Stimulated activated CD8-positive, alpha-beta memory T cell treated with anti-CD3 and anti-CD28 coated beads, Interleukin-15, amount 100 ng/mL, for 4 hours (primary cell): ENCODE data around the gene TRANK1.
"Not testable (repeated sequence)": the region's sequence is repeated elsewhere in the genome, so short reads cannot be mapped to it uniquely, and the experiment has no call there.

Experiments used
- DNase-seq, 2 donors: peaks; one replicate each; pipeline ENCODE4 v3.0.0-alpha.2; 2020; ENCODE audit warnings: low read depth in 2 of 2

Gene TRANK1

GRCh38 chr3:36893137-36893557, 51.7 kb downstream of the TRANK1 start:
- no peak for DNase-seq

GRCh38 chr3:36892457-36893136, 52.3 kb downstream of the TRANK1 start:
- no peak for DNase-seq

DNA sequence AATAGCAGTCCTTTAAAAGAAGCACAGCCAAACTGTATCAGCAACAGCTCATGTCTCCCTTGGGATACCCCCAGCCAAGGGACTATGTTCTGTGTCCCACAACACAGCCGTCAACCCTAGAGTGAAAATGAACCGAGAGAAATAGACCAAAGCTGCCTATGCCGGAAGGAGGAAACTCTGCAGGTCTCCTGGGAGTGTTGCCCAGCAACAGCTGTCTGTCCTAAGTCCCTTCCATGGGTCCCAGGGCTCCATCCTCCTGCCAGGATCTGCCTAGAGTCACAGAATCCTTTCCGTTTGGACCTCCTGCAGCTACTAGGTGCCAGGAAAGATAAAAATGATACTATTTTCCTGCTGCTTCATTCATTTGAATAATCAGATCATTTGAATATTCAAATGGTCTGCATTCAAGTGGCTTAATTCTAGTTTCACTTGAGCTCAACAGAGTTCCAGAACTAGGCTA, 53.1 kb downstream of the TRANK1 start:
- DNase-seq, result no peak

DNA sequence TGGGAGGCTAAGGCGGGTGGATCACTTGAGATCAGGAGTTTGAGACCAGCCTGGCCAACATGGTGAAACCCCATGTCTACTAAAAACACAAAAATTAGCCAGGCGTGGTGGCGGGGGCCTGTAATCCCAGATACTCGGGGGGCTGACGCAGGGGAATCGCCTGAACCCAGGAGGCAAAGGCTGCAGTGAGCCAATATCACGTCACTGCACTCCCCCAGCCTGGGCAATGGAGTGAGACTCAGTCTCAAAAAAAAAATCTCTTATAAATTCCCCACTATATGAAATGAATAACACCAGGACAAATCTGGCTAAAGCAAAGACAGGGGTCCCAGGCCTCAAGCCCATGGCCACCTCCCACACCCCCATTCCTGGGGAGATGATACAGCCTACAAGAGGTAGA, 53.8 kb downstream of the TRANK1 start:
- not testable (repeated sequence) for DNase-seq

GRCh38 chr3:36890261-36890660, 54.6 kb downstream of the TRANK1 start:
- DNase-seq, result no peak

GRCh38 chr3:36881735-36882134, 63.1 kb downstream of the TRANK1 start:
- no peak for DNase-seq

DNA sequence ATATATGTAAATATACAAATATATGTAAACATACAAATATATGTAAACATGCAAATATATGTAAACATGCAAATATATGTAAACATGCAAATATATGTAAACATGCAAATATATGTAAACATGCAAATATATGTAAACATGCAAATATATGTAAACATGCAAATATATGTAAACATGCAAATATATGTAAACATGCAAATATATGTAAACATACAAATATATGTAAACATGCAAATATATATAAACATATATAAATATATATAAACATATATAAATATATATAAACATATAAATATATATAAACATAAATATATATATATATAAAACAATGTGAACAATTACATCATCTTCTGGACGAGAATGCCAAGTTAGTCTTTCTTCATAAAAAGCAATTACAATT, 65.0 kb downstream of the TRANK1 start:
- not testable (repeated sequence) for DNase-seq

- no peak for DNase-seq
These were observed 66.7 kb downstream of the TRANK1 start for GRCh38 chr3:36877930-36878685.

- no peak for DNase-seq
These were observed 68.5 kb downstream of the TRANK1 start for GRCh38 chr3:36876181-36876936.

GRCh38 chr3:36875397-36875796, 69.5 kb downstream of the TRANK1 start:
- DNase-seq, result no peak

DNA sequence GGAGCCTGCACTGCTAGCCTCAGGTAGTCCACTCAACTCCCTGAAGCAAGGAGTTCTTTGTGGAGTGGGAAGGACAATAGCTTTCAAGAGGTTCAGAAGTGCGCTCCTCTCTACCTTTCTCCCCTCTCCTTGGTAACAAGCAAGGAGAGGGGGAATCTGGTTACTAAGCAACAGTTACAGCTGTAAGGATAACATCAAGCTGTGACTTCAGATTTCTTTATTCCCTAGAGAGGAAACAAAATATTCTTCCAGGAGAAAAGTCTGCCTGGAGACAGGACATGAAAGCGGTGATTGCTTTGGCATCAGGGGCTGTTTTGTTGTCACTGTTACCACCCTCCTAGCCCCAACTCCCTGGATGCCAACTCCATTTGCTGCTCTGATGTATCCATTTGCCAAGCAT, 70.4 kb downstream of the TRANK1 start:
- no peak for DNase-seq

DNA sequence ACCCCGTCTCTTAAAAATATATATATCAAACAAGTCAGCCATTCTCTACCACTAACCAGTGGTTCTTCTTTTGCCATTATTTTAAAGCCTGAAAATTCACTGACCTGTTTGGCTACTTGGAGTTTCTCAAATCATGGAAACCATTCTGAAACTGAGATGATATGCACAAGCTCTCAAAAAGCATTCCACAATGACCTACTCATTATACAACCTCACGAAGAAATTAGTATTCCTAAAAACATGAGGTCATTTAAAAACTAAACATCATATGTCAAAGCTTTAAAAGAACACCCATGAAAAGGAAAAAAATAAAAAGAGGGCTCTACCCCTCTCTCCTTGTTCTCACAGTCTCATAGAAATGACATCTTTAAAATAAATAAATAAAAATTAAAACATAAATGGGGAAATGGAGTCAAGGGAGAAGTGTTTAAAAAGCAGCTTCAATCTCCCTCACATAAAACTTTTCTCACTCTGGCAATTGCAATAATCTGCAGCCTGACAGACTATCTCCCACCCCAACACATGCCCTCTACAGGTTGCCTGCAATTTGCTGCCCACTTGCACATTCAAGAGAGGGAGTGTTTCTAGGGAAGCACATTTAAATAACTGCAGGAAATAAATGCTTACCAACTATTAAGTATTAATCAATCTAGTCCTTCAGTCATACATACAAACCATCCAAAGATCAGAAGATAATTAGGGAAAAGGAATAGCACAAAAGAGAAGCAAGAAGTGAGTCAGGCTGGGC, 73.3 kb downstream of the TRANK1 start:
- no peak for DNase-seq

DNA sequence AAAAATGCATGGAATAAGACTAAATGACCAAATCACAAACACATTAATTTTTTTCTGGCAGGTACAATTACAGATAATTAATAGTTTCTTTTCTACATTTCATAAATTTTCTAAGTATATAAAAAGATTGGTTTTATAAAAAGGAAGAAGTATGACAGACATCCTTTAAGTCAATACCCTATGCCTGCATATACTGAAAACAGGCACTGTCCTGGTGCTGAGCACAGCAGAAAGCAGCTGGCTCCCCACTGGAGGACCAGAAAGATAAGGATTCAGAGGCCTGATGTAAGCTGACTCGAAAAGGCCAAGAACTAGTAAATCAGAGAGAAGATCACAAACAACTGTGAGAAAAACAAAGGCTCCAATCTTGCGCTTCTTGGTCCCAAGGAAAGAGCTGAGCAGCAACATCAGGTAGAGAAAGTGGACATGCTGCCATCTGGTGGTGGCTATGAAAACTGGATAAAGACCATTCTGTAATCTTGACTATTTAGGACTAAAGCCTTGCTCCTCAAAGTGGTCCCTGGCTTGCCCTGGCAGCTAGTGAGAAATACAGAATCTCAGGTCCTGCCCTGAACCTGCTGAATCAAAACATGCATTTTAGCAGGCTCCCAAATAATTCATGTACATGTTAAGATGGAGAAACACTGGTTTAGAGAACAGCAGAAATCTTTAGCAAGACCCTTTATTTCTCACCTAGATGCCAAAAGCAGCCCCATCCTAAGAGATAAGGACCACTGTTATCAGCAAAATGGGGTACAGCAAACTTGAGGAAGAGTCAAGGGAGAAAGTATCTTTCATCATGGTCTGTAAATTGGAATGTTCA, 76.0 kb downstream of the TRANK1 start:
- DNase-seq, result peak in 1 of 2 donors; percentile 19

- DNase-seq, result no peak
These were observed 77.0 kb downstream of the TRANK1 start for GRCh38 chr3:36867810-36868209.

- DNase-seq, result no peak
These were observed 78.5 kb downstream of the TRANK1 start for GRCh38 chr3:36866368-36866767.

- no peak for DNase-seq
These were observed 80.4 kb downstream of the TRANK1 start for GRCh38 chr3:36864180-36865053.

DNA sequence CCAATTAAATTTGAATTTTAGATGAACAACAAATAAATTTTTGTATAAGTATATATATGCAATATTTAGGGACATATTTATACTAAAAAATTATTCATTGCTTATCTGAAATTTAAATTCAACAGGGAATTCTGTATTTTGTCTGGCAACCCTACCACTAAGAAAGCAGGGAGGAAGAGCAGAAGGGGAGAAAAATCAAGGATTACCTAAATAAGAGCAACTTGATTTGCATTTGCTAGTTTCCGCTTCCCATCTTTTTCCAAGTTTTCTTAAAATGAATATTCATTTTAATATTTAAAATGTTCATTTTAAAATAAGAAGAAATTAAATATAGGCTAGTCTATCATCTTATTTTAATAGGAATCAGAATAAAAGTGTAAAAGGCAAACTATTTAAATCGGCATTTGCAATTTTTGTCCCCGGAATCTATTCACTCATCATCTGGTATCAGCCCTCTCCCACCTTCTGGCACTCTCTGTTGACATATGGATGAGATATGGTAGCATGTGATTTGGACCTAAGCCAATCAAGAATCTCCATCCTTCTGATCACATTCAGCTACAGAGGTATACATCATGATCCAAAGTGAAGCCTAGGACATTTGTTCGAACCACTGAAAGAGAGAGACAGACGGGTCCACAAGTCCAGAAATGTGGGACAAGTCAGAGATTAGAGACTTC, 82.6 kb downstream of the TRANK1 start:
- DNase-seq, result no peak

- no peak for DNase-seq
These were observed 85.4 kb downstream of the TRANK1 start for GRCh38 chr3:36859494-36859893.

DNA sequence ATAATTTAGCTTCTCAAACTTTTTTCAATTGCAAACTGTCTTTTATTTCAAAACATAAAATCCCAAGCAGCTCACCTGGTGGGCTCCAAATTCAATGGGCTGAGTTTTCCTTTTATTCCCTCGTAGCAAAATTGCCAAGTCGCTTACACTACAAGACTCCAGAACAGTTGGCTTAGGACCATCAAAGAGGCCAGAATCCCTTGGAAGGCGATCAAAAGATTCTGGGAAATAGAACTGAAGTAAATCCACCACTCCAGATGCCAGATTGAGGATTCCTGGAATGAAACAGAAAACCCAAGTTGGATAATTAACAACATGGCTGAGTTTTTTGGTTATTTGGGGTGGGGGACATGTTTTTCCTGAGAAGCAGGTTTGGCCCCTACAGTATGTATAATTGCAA, 92.8 kb downstream of the TRANK1 start:
- DNase-seq, result no peak
